OCI-LY7 (cell line): ENCODE measurements around the gene CYP19A1.

Source experiments
- CTCF ChIP-seq: fragments of 200-600 bp; sonication (generic); conservative IDR thresholded peaks from 2 replicates; pipeline ENCODE4 v1.5.1; 2014; ENCODE audit warnings: mild to moderate bottlenecking, antibody characterized with exemption, low read length, moderate library complexity, mixed read lengths
- EZH2phosphoT487 ChIP-seq: fragments of 200-600 bp; sonication (generic); IDR thresholded peaks from 2 replicates; pipeline ENCODE4 v1.6.1; 2018; ENCODE audit warnings: low read depth, borderline replicate concordance, mild to moderate bottlenecking, mixed run types, antibody characterized with exemption, low read length, moderate library complexity, mixed read lengths

GRCh38 chr15:51380999-51381806, 42.8 kb upstream of the CYP19A1 start:
- peak; percentile 84 for TF ChIP-seq CTCF
- TF ChIP-seq EZH2phosphoT487 = no peak
